Spleen (tissue), 7 donors: ENCODE measurements around the gene CCDC195.

Source experiments
- POLR2A ChIP-seq, 3 donors: fragments of 450-650 bp; IDR thresholded peaks; one replicate each; pipeline ENCODE4 v1.5.1; 2017; ENCODE audit warnings: antibody characterized with exemption in 3 of 3, mild to moderate bottlenecking in 1 of 3
- POLR2AphosphoS5 ChIP-seq, 3 donors: sonication (generic); formaldehyde crosslinking; IDR thresholded peaks; one replicate each; pipeline ENCODE4 v1.5.1; 2017; ENCODE audit warnings: antibody characterized with exemption in 3 of 3
- TF ChIP-seq, protein P1 (sequence below), 11 experiments: fragments of 200-600 bp in 7 of 11; fragments of 450-650 bp in 4 of 11; sonication (generic) in 4 of 11; IDR thresholded peaks in 8 of 11; conservative IDR thresholded peaks in 3 of 11; 1 replicate in 7 of 11; 2 replicates in 4 of 11; pipeline versions ENCODE4 v1.4.0 to v1.8.0; 2016 to 2021; ENCODE audit warnings: antibody characterized with exemption in 11 of 11, inconsistent platforms in 4 of 11, mild to moderate bottlenecking in 1 of 11
- donor health status: DM: no; HTN: no; CAD: no; lungs with moderate emphysema.
- donor health status: DM: no; HTN: no; CAD: no.
- donor health status: DM: no; HTN: no; CAD: no.

DNA sequence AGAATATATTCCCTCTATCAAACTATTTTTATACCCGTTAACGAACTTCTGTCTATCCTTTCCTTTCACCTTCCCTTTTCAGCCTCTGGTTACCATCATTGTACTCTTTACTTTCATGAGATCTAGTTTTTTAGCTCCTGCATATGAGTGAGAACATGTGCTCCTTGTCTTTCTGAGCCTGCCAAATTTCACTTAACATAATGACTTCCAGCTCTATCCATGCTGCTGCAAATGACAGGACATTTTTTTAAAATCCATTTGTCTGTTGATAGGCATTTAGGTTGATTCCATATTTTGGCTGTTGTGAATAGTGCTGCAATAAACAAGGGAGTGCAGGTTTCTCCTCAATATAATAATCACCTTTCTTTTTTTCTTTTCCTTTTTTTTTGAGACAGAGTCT lies 8.2 kb upstream of the CCDC195 start:
- TF ChIP-seq, protein P1, sequence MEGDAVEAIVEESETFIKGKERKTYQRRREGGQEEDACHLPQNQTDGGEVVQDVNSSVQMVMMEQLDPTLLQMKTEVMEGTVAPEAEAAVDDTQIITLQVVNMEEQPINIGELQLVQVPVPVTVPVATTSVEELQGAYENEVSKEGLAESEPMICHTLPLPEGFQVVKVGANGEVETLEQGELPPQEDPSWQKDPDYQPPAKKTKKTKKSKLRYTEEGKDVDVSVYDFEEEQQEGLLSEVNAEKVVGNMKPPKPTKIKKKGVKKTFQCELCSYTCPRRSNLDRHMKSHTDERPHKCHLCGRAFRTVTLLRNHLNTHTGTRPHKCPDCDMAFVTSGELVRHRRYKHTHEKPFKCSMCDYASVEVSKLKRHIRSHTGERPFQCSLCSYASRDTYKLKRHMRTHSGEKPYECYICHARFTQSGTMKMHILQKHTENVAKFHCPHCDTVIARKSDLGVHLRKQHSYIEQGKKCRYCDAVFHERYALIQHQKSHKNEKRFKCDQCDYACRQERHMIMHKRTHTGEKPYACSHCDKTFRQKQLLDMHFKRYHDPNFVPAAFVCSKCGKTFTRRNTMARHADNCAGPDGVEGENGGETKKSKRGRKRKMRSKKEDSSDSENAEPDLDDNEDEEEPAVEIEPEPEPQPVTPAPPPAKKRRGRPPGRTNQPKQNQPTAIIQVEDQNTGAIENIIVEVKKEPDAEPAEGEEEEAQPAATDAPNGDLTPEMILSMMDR (IDR thresholded peaks at IDR 0.05 in 8 of 11, conservative IDR thresholded peaks at IDR 0.05 in 3 of 11): no peak
- TF ChIP-seq POLR2A (IDR thresholded peaks at IDR 0.05) (no peak), POLR2AphosphoS5 (IDR thresholded peaks at IDR 0.05) (no peak)
